Astrocyte of the hippocampus (primary cell): ENCODE results near the gene G6PD.

Source experiments
- DNase-seq: peaks from one replicate; pipeline ENCODE4 v3.0.0; 2011; ENCODE audit warnings: low read depth, low spot score

Gene G6PD

GRCh38 chrX:154487518-154488290 lies 58.9 kb downstream of the G6PD start:
- no peak for DNase-seq

GRCh38 chrX:154486396-154487207 lies 60.0 kb downstream of the G6PD start, which contains the start of gene UBL4A:
Gene UBL4A, minus strand, starts transcription at chrX:154486615. Its CDS starts 31 bp downstream, at chrX:154486584.
- peak; percentile 77 for DNase-seq

- DNase-seq: peak; percentile 46
Observed at GRCh38 chrX:154486052-154486395, 60.6 kb downstream of the G6PD start.

GRCh38 chrX:154485150-154486051 lies 61.2 kb downstream of the G6PD start:
- no peak for DNase-seq

- DNase-seq: no peak
Observed at GRCh38 chrX:154484255-154485149, 62.1 kb downstream of the G6PD start.

- no peak for DNase-seq
Observed at GRCh38 chrX:154483325-154483724, 63.3 kb downstream of the G6PD start.

- no peak for DNase-seq
Observed at GRCh38 chrX:154482786-154483185, 63.9 kb downstream of the G6PD start.

DNA sequence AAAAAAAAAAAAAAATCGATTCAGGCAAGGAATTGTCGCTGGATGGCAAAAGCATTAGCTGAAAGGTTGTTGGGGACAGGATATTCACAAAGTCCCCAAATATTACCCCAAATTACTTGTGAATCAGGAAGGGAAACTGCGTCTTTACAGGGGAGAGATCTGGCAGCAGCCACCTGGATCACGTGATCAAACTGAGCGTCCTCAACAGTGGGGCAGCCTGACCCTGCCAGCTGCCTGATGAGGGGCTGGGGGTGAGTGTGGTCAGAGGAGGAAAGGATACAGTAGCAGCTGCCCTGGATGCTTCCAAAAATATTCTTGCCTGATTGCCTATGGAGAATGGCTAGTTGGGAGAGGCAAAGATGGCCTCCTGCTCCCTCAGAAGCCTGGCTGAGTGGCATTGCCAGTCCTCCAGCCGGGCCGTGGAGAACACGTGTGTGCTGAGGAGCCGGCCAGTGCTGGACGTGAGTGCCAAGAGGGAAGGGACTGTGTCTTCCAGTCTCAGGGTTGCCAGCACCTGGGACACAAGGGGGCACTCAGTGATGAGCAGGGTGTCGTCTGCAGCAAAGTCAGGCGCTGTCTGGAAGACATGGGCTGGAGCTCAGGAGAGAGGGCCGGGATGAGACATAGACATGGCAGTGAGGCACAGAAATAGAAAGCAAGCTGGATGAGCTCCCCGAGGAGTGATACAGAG lies 64.6 kb downstream of the G6PD start:
- no peak for DNase-seq
